DOHH2 (cell line): Measurements from ENCODE around the gene SERPINB13.

Source experiments
- EZH2phosphoT487 ChIP-seq: fragments of 200-600 bp; sonication (generic); IDR thresholded peaks from 2 replicates; pipeline ENCODE4 v1.6.1; 2017; ENCODE audit warnings: borderline replicate concordance, mild to moderate bottlenecking, antibody characterized with exemption, low read length, moderate library complexity, mixed read lengths
- TF ChIP-seq, protein P1 (sequence below): fragments of 200-600 bp; sonication (generic); IDR thresholded peaks from one replicate; pipeline ENCODE4 v1.5.1; 2014; ENCODE audit warnings: antibody characterized with exemption, mild to moderate bottlenecking, low read depth, low read length; ENCODE audit not compliant: poor library complexity, severe bottlenecking

DNA sequence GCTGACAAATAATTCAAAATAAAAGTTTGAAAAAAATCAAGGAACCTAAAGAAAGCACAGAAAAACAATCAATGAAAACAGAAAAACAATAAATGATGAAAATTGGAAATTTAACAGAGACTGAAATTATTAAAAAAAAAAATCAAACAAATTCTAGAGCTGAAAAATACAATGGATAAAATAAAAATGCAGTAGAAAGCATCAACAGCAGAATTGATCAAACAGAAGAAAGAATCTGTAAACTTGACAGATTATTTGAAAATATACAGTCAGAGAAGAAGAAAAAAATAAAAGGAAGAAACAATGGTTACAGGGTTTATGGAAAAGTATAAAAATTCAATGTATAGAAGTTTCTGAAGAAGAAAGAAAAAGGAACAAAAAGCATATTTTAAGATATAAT lies 40.7 kb downstream of the SERPINB13 start:
- TF ChIP-seq EZH2phosphoT487 = no peak
- TF ChIP-seq, protein P1, sequence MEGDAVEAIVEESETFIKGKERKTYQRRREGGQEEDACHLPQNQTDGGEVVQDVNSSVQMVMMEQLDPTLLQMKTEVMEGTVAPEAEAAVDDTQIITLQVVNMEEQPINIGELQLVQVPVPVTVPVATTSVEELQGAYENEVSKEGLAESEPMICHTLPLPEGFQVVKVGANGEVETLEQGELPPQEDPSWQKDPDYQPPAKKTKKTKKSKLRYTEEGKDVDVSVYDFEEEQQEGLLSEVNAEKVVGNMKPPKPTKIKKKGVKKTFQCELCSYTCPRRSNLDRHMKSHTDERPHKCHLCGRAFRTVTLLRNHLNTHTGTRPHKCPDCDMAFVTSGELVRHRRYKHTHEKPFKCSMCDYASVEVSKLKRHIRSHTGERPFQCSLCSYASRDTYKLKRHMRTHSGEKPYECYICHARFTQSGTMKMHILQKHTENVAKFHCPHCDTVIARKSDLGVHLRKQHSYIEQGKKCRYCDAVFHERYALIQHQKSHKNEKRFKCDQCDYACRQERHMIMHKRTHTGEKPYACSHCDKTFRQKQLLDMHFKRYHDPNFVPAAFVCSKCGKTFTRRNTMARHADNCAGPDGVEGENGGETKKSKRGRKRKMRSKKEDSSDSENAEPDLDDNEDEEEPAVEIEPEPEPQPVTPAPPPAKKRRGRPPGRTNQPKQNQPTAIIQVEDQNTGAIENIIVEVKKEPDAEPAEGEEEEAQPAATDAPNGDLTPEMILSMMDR = no peak
